Pancreas (tissue), 10 donors: Measurements from ENCODE around the gene CACNA2D3. TPM values are rescaled to one million over a fixed set of nuclear protein-coding genes. Genes with fewer than 3 reads are reported as not detected.

Experiments used
- ATAC-seq, 4 donors: fragments of 200-7000 bp; cut with Tn5 transposase; one replicate each; pipeline versions ENCODE4 v1.8.0 to v1.9.1; 2020; ENCODE audit warnings: mild to moderate bottlenecking in 4 of 4, moderate library complexity in 4 of 4
- DNase-seq, 6 donors: peaks; one replicate each; pipeline ENCODE4 v3.0.0-alpha.2; 2020
- FAIRE-seq: peaks from 2 replicates; lab custom pipeline; 2012; peaks lifted over from hg19 to GRCh38; lab: Jason Lieb, UNC
- H3K27ac ChIP-seq, 4 donors: fragments of 200-600 bp; sonication (generic); 1 replicate in 3 of 4; 2 replicates in 1 of 4; pipeline versions ENCODE4 v1.5.0 to v1.8.0; 2020
- H3K27me3 ChIP-seq, 4 donors: fragments of 200-600 bp; one replicate each; pipeline ENCODE4 v1.8.0; 2021
- H3K36me3 ChIP-seq, 3 donors: fragments of 200-600 bp; sonication (generic) in 1 of 3; one replicate each; pipeline versions ENCODE4 v1.5.0 to v1.8.0; 2020 to 2021
- H3K4me1 ChIP-seq, 3 donors: fragments of 200-600 bp; one replicate each; pipeline ENCODE4 v1.8.0; 2021
- H3K4me3 ChIP-seq, 4 donors: fragments of 200-600 bp; sonication (generic) in 2 of 4; one replicate each; pipeline versions ENCODE4 v1.5.0 to v1.8.0; 2020 to 2021
- H3K9me3 ChIP-seq, 4 donors: fragments of 200-600 bp; one replicate each; pipeline ENCODE4 v1.8.0; 2021
- CTCF ChIP-seq, 4 donors: fragments of 200-600 bp; sonication (generic) in 3 of 4; IDR thresholded peaks; one replicate each; pipeline versions ENCODE4 v1.5.0 to v1.8.0; 2021; ENCODE audit warnings: antibody characterized with exemption in 4 of 4
- WGBS, 2 donors: extraction: QIAGEN DNeasy Blood & Tissue Kit; methylation state at CpG; one replicate each; pipeline ENCODE4 v1.1.7; 2013; 5-methylcytosine and 5-hydroxymethylcytosine counted together
- intact Hi-C, 3 donors: fragments of 100-400 bp; cut with DNase I; formaldehyde crosslinking; loops; one replicate each; pipeline versions ENCODE4 v1.11.1 to v1.14.2; 2022
- polyA plus RNA-seq, 2 donors: library from polyadenylated mRNA; stranded (reverse); fragments of 200-250 nt; gene quantifications; one replicate each; pipeline ENCODE4 v1.2.3, GENCODE V29; 2013
- total RNA-seq, 6 donors: library from RNA; stranded (reverse); fragmentation: NEBNext Ultra II Directional in 4 of 6; extraction: Animal tissue kit (Norgen Biotek cat#: 25700) in 4 of 6; gene quantifications; one replicate each; pipeline versions ENCODE4 v1.2.1 to v1.2.4, GENCODE V29; 2021 to 2023
- donor health status: healthy with polysubstance abuse.
- donor health status: DM: no; HTN: no; CAD: no; lungs with moderate emphysema.
- donor health status: DM: no; HTN: no; CAD: no.
- donor health status: control.
- donor health status: control.
- donor health status: Bipolar disorder and iron deficiency.
- donor health status: DM: yes; HTN: yes; CAD: no.
- donor health status: DM: no; HTN: no; CAD: no.
- donor health status: DM: no; HTN: no; CAD: no.
- donor health status: DM: yes; HTN: yes; CAD: no.

Gene CACNA2D3
- total and polyA plus RNA-seq, 8 donors = 0.19 to 0.75 (median 0.37) TPM; not detected in 2

- DNase-seq (no peak), ATAC-seq (no peak), FAIRE-seq (no peak)
- no peak for TF ChIP-seq CTCF (IDR thresholded peaks at IDR 0.05)
- Histone ChIP-seq H3K36me3 (no peaks in the 10 kb centered on the region), H3K9me3 (no peaks in the 10 kb centered on the region), H3K27me3 (no peaks in the 10 kb centered on the region), H3K4me3 (no peak overlapping the region), H3K27ac (no peak overlapping the region), H3K4me1 (no peaks in the 10 kb centered on the region)
- 21 to 31% methylated on average over 3 of the region's 3 CpGs for WGBS, 2 donors
- intact Hi-C loops = no loop called here
Observed at GRCh38 chr3:54543446-54543845, 421.1 kb downstream of the CACNA2D3 start.

- FAIRE-seq = no peak
- intact Hi-C loops = no loop called here
- H3K27ac ChIP-seq = no peak overlapping the region
- H3K4me3 ChIP-seq = no peak overlapping the region
- DNase-seq = no peak
- H3K27me3 ChIP-seq = no peaks in the 10 kb centered on the region
- no peaks in the 10 kb centered on the region for H3K4me1 ChIP-seq
- no peaks in the 10 kb centered on the region for H3K36me3 ChIP-seq
- H3K9me3 ChIP-seq = no peaks in the 10 kb centered on the region
- ATAC-seq = no peak
- no peak for TF ChIP-seq CTCF (IDR thresholded peaks at IDR 0.05)
- 75 to 78% methylated on average over 2 of the region's 2 CpGs for WGBS, 2 donors
Observed at GRCh38 chr3:54547051-54547450, 424.7 kb downstream of the CACNA2D3 start.

GRCh38 chr3:54547846-54548245 is 425.5 kb downstream of the CACNA2D3 start:
- Histone ChIP-seq H3K27me3 (no peaks in the 10 kb centered on the region), H3K4me3 (no peak overlapping the region), H3K27ac (no peak overlapping the region), H3K4me1 (no peaks in the 10 kb centered on the region), H3K9me3 (no peaks in the 10 kb centered on the region), H3K36me3 (no peaks in the 10 kb centered on the region)
- intact Hi-C loops = no loop called here
- FAIRE-seq (no peak), DNase-seq (no peak), ATAC-seq (no peak)
- WGBS, 2 donors = 67 to 80% methylated on average over 2 of the region's 2 CpGs
- TF ChIP-seq CTCF (IDR thresholded peaks at IDR 0.05) = no peak

- FAIRE-seq = no peak
- intact Hi-C loops = no loop called here
- ATAC-seq = no peak
- Histone ChIP-seq H3K36me3 (no peaks in the 10 kb centered on the region), H3K9me3 (no peaks in the 10 kb centered on the region), H3K4me1 (no peaks in the 10 kb centered on the region), H3K27ac (no peak overlapping the region), H3K4me3 (no peak overlapping the region), H3K27me3 (no peaks in the 10 kb centered on the region)
- DNase-seq = no peak
- TF ChIP-seq CTCF (IDR thresholded peaks at IDR 0.05) = no peak
- 67 to 73% methylated on average over 10 of the region's 10 CpGs for WGBS, 2 donors
Observed at GRCh38 chr3:54549607-54550220, 427.4 kb downstream of the CACNA2D3 start.

GRCh38 chr3:54550221-54550977 is 428.0 kb downstream of the CACNA2D3 start:
- DNase-seq (no peak), FAIRE-seq (no peak), ATAC-seq (no peak)
- H3K9me3 ChIP-seq = no peaks in the 10 kb centered on the region
- H3K27ac ChIP-seq = no peak overlapping the region
- H3K4me3 ChIP-seq = no peak overlapping the region
- no peak for TF ChIP-seq CTCF (IDR thresholded peaks at IDR 0.05)
- no peaks in the 10 kb centered on the region for H3K27me3 ChIP-seq
- intact Hi-C loops = no loop called here
- H3K36me3 ChIP-seq = no peaks in the 10 kb centered on the region
- H3K4me1 ChIP-seq = no peaks in the 10 kb centered on the region
- 62 to 73% methylated on average over 19 of the region's 19 CpGs for WGBS, 2 donors
